NCI-H82 treated with DMSO at 0.1 percent for 48 hours (cell line): ENCODE measurements around the gene PDXP.
"Not testable (repeated sequence)": the region's sequence is repeated elsewhere in the genome, so short reads cannot be mapped to it uniquely, and the experiment has no call there.

Experiments
- DNase-seq: peaks from one replicate; lab custom pipeline; 2025; ENCODE audit not compliant: unreplicated experiment; lab: John Stamatoyannopoulos, UW

The PDXP gene

GRCh38 chr22:37643225-37643847 is 15.2 kb upstream of the PDXP start:
- no peak for DNase-seq

DNA sequence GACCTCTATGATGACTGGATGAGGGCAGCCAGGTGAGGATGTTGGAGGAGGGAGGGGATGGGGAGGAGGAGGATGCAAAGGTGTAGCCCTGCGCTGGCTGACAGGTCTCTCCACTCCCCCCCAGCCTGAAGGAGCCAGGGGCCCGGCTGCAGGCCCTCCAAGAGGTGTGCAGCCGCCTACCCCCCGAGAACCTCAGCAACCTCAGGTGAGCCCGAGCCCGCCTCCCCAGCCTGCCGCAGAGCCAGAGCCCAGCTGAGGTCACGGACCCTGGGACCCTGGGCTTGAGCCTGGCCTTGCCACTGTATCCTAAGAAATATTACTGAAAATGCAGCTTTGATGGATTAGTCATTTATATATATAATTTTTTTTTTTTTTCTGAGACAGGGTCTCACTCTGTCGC is 11.2 kb upstream of the PDXP start:
- DNase-seq: no peak

GRCh38 chr22:37647928-37648327 is 10.6 kb upstream of the PDXP start:
- DNase-seq: no peak

- no peak for DNase-seq
Measured at GRCh38 chr22:37650463-37651136, 7.9 kb upstream of the PDXP start.

DNA sequence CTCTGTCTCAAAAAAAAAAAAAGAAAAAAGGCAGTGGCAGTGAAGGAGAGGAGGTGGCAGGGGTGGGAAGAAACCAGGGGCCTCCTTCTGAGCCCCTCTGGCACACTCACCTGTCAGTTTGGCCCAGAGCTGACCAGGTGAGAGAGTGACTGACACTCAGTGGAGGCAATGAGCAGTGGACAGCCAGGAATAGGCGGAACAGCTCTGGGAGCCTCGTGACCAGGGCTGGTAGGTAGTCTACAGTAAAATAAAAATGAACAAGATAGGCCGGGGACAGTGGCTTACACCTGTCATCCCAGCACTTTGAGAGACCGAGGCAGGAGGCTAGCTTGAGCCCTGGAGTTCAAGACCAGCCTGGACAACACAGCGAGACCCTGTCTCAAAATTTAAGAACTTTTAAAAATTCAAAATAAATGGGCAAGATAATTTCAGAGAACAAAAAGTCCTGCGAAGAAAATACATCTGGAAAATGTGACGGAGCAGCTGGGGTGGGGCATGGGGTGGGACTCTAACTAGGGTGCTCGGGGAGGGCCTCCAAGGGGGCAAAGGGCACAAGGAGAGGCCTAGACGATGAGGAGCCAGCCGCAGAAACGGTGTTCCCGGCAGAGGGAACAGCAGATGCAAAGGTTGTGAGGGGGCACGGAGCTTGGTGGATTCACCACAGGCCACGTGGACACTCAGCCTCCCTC is 3.8 kb upstream of the PDXP start:
- no peak for DNase-seq

DNA sequence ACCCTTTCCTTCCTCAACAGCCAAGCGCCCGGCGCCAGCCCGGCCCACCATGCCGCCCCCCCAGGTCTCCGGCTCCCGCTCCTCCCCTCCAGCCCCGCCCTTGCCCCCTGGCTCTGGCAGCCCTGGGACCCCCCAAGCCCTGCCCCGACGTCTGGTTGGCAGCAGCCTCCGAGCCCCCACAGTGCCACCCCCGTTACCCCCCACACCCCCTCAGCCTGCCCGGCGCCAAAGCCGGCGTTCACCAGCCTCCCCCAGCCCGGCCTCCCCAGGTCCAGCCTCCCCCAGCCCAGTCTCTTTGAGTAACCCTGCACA is 3.3 kb upstream of the PDXP start:
- DNase-seq: no peak

DNA sequence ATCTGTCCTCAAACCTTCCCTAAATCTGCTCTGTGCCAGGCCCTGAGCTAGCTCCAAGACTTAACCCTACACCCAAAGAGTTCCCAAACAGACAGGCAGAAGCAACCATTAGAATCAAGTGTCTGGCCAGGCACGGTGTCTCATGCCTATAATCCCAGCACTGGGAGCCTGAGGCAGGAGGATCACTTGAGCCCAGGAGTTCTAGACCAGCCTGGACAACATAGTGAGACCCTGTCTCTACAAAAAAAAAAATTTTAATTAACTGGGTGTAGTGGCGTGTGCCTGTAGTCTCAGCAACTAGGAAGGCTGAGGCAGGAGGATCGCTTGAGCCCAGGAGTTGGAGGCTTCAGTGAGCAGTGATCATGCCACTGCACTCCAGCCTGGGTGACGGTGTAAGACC is 1.9 kb upstream of the PDXP start:
- not testable (repeated sequence) for DNase-seq

GRCh38 chr22:37657590-37658132 is 862 bp upstream of the PDXP start:
- DNase-seq: no peak

GRCh38 chr22:37659066-37659896 is 758 bp downstream of the PDXP start:
- DNase-seq: no peak

DNA sequence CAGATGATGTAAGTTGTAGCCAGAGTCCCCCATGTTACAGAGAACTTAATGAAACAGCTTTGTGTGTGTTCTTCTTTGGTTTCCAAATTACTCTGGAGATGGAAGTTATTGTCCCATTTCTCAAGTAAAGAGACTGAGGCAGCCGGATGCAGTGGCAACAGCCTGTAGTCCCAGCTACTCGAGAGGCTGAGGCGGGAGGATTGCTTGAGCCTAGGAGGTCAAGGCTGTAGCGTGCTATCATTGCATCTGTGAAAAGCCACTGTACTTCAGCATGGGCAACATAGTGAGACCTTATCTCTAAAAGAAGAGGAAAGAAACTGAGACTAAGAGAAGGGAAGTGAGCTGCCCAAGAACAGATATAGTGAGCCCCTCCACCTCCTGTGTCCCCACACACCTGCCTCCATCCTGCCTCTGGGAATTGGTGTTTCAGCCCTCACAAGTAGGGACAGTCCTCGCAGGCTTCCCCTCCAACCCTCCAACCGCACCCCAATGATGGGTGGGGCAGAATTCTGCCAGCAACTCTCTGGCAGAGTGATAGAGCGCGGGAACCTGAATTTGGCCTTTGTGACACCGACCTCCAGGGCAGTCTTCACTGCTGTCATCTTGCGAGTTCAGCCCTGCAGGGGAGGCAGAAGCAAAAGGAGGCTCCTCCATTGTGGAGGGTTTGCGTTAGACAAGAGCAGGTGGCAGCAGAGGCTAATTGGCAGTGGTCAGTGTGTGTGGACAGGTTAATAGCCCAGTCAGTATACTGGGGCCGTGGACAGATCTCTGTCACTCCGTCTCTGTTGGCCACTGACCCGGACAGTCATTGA is 1.6 kb downstream of the PDXP start:
- DNase-seq: no peak

- no peak for DNase-seq
Measured at GRCh38 chr22:37660709-37661045, 2.2 kb downstream of the PDXP start.

DNA sequence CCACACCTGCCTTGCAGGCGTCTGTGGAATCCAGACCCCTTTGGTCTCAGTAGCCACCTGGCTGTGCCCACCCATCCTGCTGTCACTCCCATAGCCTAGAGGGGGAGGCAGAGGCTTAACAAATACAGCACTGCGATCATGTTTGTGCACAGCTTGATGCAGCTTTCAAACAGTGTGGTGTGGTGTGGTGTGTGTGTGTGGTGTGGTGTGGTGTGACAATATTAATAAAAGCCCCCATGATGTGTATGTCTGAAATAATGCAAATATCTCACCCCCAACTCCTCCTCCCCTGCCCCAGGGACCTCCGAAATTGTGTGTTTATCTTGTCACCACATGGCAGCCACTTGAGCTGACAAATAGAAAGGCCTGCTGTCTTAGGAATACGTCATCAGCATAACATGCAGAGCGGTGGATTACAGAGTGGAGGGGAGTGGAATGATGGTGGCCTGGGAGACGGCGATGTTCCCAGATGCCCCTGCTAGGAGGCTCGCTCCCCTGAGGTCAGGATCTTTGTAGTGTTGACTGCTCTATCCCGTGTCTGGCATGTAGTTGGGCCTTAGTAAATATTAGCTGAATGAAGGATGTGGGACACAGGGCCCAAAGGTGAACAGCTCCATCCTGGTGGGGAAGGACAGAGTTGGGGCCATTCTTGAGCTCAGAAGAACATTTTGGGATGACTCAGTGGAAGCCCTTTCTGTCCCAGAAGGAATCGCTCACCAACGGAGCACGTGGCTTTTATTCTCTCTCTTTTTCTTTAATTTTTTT is 2.8 kb downstream of the PDXP start:
- DNase-seq: peak; percentile 20

- no peak for DNase-seq
Measured at GRCh38 chr22:37662039-37662438, 3.5 kb downstream of the PDXP start.

DNA sequence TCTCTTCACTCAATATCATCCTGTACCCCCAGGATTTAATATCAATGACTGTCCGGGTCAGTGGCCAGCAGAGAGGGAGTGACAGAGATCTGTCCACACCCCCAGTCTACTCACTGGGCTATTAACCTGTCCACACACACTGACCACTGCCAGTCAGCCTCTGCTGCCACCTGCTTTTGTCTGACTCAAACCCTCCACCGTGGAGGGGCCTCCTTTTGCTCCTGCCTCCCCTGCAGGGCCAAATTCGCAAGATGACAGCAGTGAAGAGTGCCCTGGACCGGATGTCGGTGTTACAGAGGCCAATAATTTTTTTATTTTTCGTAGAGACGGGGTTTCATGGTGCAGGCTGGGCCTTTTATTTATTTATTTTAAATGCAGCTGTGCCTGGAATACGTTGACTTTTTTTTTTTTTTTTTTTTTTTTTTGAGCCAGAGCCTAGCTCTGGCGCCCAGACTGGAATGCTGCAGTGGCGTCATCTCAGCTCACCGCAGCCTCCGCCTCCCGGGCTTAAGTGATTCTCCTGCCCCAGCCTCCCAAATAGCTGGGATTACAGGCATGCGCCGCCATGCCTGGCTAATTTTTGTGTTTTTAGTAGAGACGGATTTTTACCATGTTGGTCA is 5.1 kb downstream of the PDXP start:
- no peak for DNase-seq

- DNase-seq: no peak
Measured at GRCh38 chr22:37664249-37665101, 6.0 kb downstream of the PDXP start.

GRCh38 chr22:37665487-37665886 is 7.0 kb downstream of the PDXP start:
- no peak for DNase-seq

- no peak for DNase-seq
Measured at GRCh38 chr22:37669586-37669985, 11.1 kb downstream of the PDXP start.

DNA sequence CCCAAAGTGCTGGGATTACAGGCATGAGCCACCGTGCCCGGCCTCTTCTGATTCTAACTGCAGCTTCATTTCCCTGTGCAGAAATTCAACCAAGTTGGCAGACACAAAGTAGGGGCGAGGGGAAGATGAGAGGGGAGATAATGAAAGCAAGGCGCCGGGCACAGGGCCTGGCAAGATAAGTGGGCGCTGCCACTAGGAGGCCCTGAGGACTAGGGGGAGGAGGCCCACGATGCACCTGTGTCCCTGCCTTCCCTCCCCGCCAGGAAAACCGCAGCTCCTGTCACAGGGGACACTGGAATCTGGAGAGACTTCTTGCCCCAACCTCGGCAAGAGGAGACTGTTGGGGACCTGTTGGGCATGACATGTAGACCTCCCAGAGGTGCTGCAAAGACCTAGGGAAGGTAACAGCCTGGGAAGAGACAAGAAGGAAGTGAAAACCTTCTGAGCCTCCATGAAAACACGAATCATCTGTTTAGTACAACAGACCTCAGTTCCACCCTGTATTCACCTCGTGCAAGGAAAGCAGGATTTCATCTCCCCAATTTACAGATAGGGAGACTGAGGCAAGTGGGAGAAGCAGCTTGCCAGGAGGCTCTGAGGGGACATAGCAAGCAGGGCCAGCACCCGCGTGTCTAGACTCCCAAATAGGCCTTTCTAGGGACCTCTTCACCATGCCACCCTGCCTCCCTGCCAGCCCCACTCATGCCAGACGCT is 13.8 kb downstream of the PDXP start:
- no peak for DNase-seq
